RWPE1 (cell line): ENCODE data around the gene ARMC6.

Source experiments
- CTCF ChIA-PET: fragments of 350-600 bp; sonication (Branson Sonifier 250); formaldehyde crosslinking; extraction: SDS; loops from one replicate; lab custom pipeline; 2021; lab: Yijun Ruan, JAX
- POLR2A ChIA-PET: fragments of 400-600 bp; formaldehyde crosslinking; extraction: SDS; loops from one replicate; lab custom pipeline; 2020; ENCODE audit warnings: antibody characterized with exemption; ENCODE audit not compliant: low non-redundant PET; lab: Yijun Ruan, JAX
- DNase-seq: peaks from one replicate; pipeline ENCODE4 v3.0.0; 2012; ENCODE audit warnings: low spot score
- H3K27ac ChIP-seq: fragments of 450-650 bp; 2 replicates; pipeline ENCODE4 v1.5.1; 2017
- TF ChIP-seq, protein P1 (sequence below): fragments of 450-650 bp; conservative IDR thresholded peaks from 2 replicates; pipeline ENCODE4 v1.5.1; 2017; ENCODE audit warnings: low read depth, mild to moderate bottlenecking

ARMC6 gene

DNA sequence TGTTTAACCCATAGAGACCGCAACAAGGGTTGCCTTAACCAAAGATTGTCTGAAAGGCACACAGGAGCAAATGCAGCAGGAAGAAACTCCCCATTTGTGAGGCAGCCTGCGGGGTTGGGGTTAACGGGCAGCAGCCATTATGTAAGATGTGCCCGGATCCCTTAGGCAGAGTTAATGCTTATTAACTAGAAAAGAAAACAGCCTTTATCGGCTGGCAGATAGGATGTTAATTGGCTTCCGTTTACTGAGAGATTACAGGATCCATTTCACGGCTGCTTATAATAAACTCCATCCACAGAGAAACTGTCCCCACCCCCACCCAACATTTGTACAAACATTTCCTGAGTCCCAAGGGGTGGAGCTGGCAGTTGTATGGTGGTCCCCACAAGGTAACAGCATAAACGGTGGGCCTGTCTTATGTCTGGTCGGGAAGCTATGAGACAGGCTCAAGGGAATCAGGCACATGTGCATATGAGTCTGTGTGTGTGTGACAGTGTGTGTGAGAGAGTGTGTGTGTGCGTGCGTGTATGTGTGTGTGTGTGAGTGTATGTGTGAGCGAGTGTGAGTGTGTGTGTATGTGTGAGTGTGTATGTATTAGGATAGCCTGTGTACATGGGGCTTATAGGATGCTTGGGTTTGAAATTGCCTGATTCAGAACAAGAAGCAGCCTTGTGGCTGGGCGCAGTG is 40.9 kb downstream of the ARMC6 start:
- ChIA-PET CTCF (interaction anchor here (0.6 kb wide), 1 partner anchor 1495 kb away, joined by 3 read pairs; no protein-coding TSS in a partner anchor), POLR2A (no interaction called here)
- TF ChIP-seq, protein P1, sequence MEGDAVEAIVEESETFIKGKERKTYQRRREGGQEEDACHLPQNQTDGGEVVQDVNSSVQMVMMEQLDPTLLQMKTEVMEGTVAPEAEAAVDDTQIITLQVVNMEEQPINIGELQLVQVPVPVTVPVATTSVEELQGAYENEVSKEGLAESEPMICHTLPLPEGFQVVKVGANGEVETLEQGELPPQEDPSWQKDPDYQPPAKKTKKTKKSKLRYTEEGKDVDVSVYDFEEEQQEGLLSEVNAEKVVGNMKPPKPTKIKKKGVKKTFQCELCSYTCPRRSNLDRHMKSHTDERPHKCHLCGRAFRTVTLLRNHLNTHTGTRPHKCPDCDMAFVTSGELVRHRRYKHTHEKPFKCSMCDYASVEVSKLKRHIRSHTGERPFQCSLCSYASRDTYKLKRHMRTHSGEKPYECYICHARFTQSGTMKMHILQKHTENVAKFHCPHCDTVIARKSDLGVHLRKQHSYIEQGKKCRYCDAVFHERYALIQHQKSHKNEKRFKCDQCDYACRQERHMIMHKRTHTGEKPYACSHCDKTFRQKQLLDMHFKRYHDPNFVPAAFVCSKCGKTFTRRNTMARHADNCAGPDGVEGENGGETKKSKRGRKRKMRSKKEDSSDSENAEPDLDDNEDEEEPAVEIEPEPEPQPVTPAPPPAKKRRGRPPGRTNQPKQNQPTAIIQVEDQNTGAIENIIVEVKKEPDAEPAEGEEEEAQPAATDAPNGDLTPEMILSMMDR = no peak
- DNase-seq = no peak
- H3K27ac ChIP-seq = no peak overlapping the region

DNA sequence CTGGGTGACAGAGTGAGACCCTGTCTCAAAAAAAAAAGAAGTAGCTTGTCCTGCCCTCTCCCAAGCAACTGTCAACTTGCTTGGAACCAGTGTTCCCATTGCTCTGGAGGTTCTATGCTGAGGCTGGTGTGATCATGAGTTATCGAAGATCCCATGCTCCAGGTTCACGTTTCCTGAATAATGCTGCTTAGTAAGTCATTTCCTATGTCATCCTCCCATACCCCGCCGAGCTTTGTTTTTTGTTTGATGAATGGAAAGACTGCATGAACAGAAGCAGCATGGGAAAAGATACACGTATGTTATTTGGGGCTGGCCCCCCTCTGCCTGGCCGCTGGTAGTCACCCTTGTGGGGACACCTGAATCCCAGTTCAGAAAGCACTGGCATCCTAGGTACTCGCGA is 41.7 kb downstream of the ARMC6 start:
- DNase-seq = no peak
- ChIA-PET CTCF (interaction anchor here (0.6 kb wide), 1 partner anchor 1496 kb away, joined by 3 read pairs; no protein-coding TSS in a partner anchor), POLR2A (no interaction called here)

DNA sequence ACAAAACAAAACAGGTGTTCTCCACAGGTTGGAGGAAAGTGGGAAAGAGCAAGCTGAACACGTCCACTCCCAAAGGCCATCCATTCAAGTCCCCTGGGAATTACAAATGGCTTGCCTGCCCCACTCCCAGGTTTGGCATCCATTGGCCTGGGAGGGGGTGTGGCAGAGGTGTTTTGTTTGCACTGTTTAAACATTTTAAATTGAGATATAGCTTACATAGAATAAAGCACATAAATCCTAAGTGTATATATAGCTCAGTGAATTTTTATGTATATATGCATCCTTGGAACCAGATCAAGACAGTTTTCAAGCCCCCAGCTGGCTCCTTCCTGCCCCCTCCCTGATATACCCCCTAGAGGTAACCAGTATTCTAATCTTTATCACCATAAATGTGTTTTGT is 43.1 kb downstream of the ARMC6 start:
- TF ChIP-seq, protein P1 = no peak
- H3K27ac ChIP-seq = no peak overlapping the region
- POLR2A ChIA-PET = interaction anchor here (0.6 kb wide), 1 partner anchor 10 kb away, joined by 3 read pairs; no protein-coding TSS in a partner anchor
- CTCF ChIA-PET = interaction anchor here (0.9 kb wide), 1 partner anchor 69 kb away, joined by 3 read pairs; no protein-coding TSS in a partner anchor
- no peak for DNase-seq

More for the DNA sequence above, 41.7 kb downstream of the ARMC6 start:
- TF ChIP-seq, protein P1 = no peak
- H3K27ac ChIP-seq = no peak overlapping the region

DNA sequence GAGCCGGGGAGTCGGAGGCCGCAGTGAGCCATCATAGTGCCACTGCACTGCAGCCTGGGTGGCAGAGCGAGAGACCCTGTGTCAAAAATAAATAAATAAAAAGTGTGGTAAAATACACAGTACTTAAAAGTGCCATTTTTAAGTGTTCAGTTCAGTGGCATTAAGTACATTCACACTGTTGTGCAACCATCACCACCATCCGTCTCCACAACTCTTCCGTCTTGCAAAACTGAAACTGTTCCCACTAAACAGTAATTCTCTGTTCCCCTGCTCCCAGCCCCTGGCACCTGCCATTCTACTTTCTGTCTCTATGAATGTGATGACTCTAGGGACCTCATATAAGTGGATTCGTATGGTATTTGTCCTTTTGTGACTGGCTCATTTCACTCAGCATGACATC is 43.7 kb downstream of the ARMC6 start:
- H3K27ac ChIP-seq = no peak overlapping the region
- ChIA-PET CTCF (interaction anchor here (0.9 kb wide), 1 partner anchor 69 kb away, joined by 3 read pairs; no protein-coding TSS in a partner anchor), POLR2A (no interaction called here)
- TF ChIP-seq, protein P1 = no peak
- DNase-seq = no peak

DNA sequence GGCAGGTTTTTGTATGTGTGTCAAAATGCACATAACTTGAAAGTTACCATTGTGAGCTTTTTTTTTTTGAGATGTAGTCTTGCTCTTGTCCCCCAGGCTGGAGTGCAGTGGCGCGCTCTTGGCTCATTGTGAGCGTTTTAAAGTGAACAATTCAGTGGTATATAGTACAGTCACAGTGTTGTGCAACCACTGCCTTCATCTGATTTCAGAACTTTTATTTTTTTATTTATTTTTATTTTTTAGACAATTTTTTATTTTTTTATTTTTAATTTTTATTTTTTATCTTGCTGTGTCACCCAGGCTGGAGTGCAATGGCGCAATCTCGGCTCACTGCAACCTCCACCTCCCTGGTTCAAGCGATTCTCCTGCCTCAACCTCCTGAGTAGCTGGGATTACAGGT is 45.4 kb downstream of the ARMC6 start:
- TF ChIP-seq, protein P1 = no peak
- DNase-seq = no peak
- no peak overlapping the region for H3K27ac ChIP-seq
- ChIA-PET POLR2A (no interaction called here), CTCF (no interaction called here)

DNA sequence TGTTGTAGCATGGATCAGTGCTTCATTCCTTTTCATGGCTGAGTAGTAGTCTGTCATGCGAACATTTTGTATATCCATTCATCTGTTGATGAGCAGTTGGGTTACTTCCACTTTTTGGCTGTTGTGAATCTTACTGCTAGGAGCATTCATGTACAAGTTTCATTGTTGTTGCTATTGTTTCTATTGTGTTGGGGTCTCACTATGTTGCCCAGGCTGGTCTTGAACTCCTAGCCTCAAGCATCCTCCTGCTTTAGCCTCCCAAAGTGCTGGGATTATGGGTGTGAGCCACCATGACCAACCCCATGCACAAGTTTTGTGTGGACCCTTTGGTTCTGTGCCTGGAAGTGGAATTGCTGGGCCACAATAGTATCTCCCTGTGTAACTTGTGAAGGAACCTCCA is 46.2 kb downstream of the ARMC6 start:
- ChIA-PET CTCF (no interaction called here), POLR2A (no interaction called here)
- TF ChIP-seq, protein P1 = no peak
- H3K27ac ChIP-seq = no peak overlapping the region
- DNase-seq = no peak
